ENCODE data around the gene ARL2BP.

ARL2BP gene

GRCh38 chr16:57262841-57263540 lies 17.9 kb downstream of the ARL2BP start:
- TF ChIP-seq TSHZ2 (CRISPR knock-in tag; IDR thresholded peaks at IDR 0.05) = no peak
- TF ChIP-seq RARB (CRISPR knock-in tag; IDR thresholded peaks at IDR 0.05) = no peak
- no peak for TF ChIP-seq ZC3H10 (CRISPR knock-in tag; IDR thresholded peaks at IDR 0.05)
- ATAC-seq = no peak

- ATAC-seq = no peak
- TF ChIP-seq ZNF565 (CRISPR knock-in tag; conservative IDR thresholded peaks at IDR 0.05; ENCODE audit: low read depth) (no peak), ZC3H10 (CRISPR knock-in tag; IDR thresholded peaks at IDR 0.05) (no peak), TSHZ2 (CRISPR knock-in tag; IDR thresholded peaks at IDR 0.05) (no peak), TCF4 (CRISPR knock-in tag; IDR thresholded peaks at IDR 0.05; ENCODE audit: borderline replicate concordance) (no peak), OSR1 (CRISPR knock-in tag; IDR thresholded peaks at IDR 0.05) (no peak), ZFP3 (CRISPR knock-in tag; IDR thresholded peaks at IDR 0.05) (no peak), BACH2 (CRISPR knock-in tag; IDR thresholded peaks at IDR 0.05; ENCODE audit: borderline replicate concordance) (no peak), TOX (CRISPR knock-in tag; IDR thresholded peaks at IDR 0.05; ENCODE audit: borderline replicate concordance) (no peak), ESRRG (CRISPR knock-in tag; IDR thresholded peaks at IDR 0.05) (no peak)
Measured at GRCh38 chr16:57263541-57264351, 18.7 kb downstream of the ARL2BP start.

GRCh38 chr16:57264381-57264780 lies 19.3 kb downstream of the ARL2BP start:
- TF ChIP-seq TSHZ2 (CRISPR knock-in tag; IDR thresholded peaks at IDR 0.05) (no peak), TOX (CRISPR knock-in tag; IDR thresholded peaks at IDR 0.05; ENCODE audit: borderline replicate concordance) (no peak), TCF4 (CRISPR knock-in tag; IDR thresholded peaks at IDR 0.05; ENCODE audit: borderline replicate concordance) (no peak), ISL1 (CRISPR knock-in tag; IDR thresholded peaks at IDR 0.05) (no peak), PPARA (CRISPR knock-in tag; IDR thresholded peaks at IDR 0.05; ENCODE audit: borderline replicate concordance) (no peak), ZNF565 (CRISPR knock-in tag; conservative IDR thresholded peaks at IDR 0.05; ENCODE audit: low read depth) (no peak), ZFP30 (CRISPR knock-in tag; IDR thresholded peaks at IDR 0.05) (no peak), OSR1 (CRISPR knock-in tag; IDR thresholded peaks at IDR 0.05) (no peak), SNAI2 (CRISPR knock-in tag; IDR thresholded peaks at IDR 0.05) (no peak), CSDC2 (CRISPR knock-in tag; IDR thresholded peaks at IDR 0.05) (no peak)
- ATAC-seq = no peak

- ATAC-seq = no peak
- TF ChIP-seq OSR1 (CRISPR knock-in tag; IDR thresholded peaks at IDR 0.05) (no peak), ZNF565 (CRISPR knock-in tag; conservative IDR thresholded peaks at IDR 0.05; ENCODE audit: low read depth) (no peak), SNAI2 (CRISPR knock-in tag; IDR thresholded peaks at IDR 0.05) (no peak), ZC3H10 (CRISPR knock-in tag; IDR thresholded peaks at IDR 0.05) (no peak), PPARA (CRISPR knock-in tag; IDR thresholded peaks at IDR 0.05; ENCODE audit: borderline replicate concordance) (no peak), CSRNP3 (CRISPR knock-in tag; IDR thresholded peaks at IDR 0.05) (no peak), PATZ1 (CRISPR knock-in tag; IDR thresholded peaks at IDR 0.05; ENCODE audit: borderline replicate concordance) (no peak), RARB (CRISPR knock-in tag; IDR thresholded peaks at IDR 0.05) (no peak), ISL1 (CRISPR knock-in tag; IDR thresholded peaks at IDR 0.05) (no peak), TCF4 (CRISPR knock-in tag; IDR thresholded peaks at IDR 0.05; ENCODE audit: borderline replicate concordance) (no peak), CSDC2 (CRISPR knock-in tag; IDR thresholded peaks at IDR 0.05) (no peak), ZFP30 (CRISPR knock-in tag; IDR thresholded peaks at IDR 0.05) (no peak), GLIS3 (CRISPR knock-in tag; IDR thresholded peaks at IDR 0.05) (no peak), TOX (CRISPR knock-in tag; IDR thresholded peaks at IDR 0.05; ENCODE audit: borderline replicate concordance) (no peak)
Measured at GRCh38 chr16:57264950-57265371, 19.9 kb downstream of the ARL2BP start.

Measured in SK-N-SH treated with all-trans-retinoic acid at 6 μM for 48 hours (cell line).